Activated T-cell treated with anti-CD3 and anti-CD28 coated beads, Interleukin-2, amount 50 U/mL, for 24 hours (primary cell): ENCODE results near the gene GRB10.

ENCODE experiments used
- DNase-seq: peaks from one replicate; pipeline ENCODE4 v3.0.0-alpha.2; 2020
- H3K27ac Mint-ChIP-seq: 2 replicates; pipeline ENCODE4 v1.8.0; 2020; ENCODE audit warnings: mild to moderate bottlenecking, mixed read lengths
- H3K27me3 Mint-ChIP-seq: 2 replicates; pipeline ENCODE4 v1.8.0; 2020; ENCODE audit warnings: mixed read lengths
- H3K36me3 Mint-ChIP-seq: 2 replicates; pipeline ENCODE4 v1.8.0; 2020; ENCODE audit warnings: low read depth, mixed read lengths
- H3K4me1 Mint-ChIP-seq: 2 replicates; pipeline ENCODE4 v1.8.0; 2020; ENCODE audit warnings: low read depth, mixed read lengths
- H3K4me3 Mint-ChIP-seq: 2 replicates; pipeline ENCODE4 v1.8.0; 2020; ENCODE audit warnings: mild to moderate bottlenecking, moderate library complexity, mixed read lengths
- H3K9me3 Mint-ChIP-seq: 2 replicates; pipeline ENCODE4 v1.8.0; 2020; ENCODE audit warnings: mixed read lengths

Gene GRB10

DNA sequence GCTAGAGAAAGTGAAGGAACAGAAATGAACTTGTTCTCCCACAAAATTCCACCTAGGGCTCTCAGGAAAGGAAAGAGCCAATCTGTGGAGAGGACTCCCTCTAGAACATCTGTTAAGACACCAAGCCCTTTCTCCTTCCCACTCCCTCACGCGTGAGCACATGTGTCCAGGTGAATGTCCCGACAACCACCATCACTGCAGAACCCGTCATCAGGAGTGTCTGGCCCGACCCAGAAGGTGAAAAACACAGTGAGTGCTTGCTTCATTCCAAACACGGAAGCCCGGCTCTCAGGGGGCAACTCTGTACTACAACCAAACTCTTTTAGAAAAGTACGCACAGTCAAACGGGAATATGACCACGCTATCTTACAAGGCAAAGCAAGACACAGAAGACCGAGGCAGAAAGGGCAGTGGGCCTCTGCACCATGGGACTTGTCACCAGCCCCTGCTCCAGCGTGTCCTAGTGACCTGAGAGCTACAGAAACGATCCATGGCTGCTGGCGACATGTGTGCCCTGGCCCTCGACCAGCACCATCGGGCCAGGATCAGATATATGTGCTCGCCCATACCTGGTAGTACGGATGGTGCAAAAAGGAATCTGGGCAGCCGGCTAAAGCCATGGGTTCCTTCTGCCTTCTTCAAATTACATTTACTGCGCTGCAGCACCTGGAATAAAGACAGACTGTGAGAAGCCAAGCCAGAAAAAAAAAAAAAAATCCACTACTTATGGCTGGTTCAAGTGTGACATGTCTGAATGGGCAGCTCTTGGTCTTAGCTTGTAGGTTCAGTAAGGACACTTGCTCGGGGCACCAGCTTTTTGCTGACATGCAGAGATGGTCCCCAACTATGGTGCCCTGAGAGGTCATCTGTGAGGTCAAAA is 50.8 kb downstream of the GRB10 start:
- H3K27me3 Mint-ChIP-seq: no peaks in the 10 kb centered on the region

DNA sequence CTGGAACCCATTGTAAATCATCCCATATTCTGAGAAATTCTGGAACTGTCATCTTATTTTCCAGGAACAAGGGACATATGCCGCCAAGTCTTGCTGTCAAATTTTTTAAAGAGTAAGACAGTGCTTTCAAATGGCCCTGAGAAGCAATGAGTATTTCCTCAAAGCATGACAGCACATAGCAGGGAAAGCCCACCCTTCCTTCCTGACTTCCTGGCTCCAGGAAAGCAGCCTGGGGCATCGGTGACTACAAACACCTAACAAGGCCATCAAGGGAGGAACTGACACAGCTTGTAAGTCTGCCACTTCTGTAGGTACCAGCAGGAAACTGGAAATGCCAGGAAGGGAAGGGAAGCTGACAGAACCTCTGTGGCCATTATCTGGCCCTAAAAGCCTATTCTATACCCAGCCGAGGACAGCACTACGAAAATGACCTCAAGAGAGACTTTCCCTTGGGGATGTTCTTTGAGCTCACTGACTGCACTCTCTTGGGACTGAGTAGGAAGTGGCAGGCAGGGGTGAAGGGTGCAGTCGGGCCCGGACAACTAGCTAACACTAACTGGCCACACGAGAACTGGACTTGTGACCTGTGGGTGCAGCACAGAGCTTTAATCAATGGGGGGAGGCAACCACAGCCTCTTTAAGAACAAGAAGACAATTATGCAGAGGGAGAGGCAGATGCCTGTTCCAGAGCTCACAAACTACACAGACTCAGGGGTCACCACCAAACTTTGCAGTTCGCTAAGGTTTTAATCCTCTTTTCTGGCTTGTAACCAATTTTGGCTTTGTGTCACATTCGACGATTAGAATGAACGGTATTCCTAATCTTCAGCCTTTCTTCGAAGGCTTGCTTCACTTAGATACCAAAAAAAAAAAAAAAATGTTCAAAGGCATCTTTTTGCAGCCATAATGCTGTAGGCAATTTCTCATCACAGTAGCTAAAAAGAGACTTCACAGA is 52.0 kb downstream of the GRB10 start:
- Mint-ChIP-seq H3K27ac (no peak overlapping the region), H3K4me1 (peaks cover 9% of the 10 kb centered on the region), H3K9me3 (no peaks in the 10 kb centered on the region), H3K27me3 (no peaks in the 10 kb centered on the region), H3K4me3 (no peak overlapping the region), H3K36me3 (peaks cover 2% of the 10 kb centered on the region)
- DNase-seq: no peak

More for the DNA sequence above, 50.8 kb downstream of the GRB10 start:
- peaks cover 9% of the 10 kb centered on the region for H3K4me1 Mint-ChIP-seq
- H3K36me3 Mint-ChIP-seq: peaks cover 2% of the 10 kb centered on the region
- H3K9me3 Mint-ChIP-seq: no peaks in the 10 kb centered on the region
- H3K27ac Mint-ChIP-seq: no peak overlapping the region
- DNase-seq: no peak
- H3K4me3 Mint-ChIP-seq: no peak overlapping the region

DNA sequence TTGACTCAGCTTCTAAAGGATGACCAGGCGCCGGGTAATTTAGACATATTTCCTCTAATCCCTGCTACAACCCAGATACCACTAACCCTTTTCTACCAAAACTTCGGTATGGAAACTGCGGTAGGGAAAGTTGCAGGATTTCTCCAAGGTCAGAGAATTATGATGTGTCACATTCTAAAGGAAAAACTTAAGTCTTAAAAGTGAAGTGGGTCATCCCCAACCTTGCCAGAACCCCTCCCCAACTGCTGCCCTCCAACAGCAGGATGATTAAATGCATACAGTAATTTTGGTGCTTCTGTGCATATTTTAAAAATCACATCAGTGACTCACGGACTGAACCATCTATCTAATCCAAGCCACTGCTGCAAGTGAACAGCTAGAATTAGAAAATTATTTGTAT is 52.7 kb downstream of the GRB10 start:
- H3K27ac Mint-ChIP-seq: no peak overlapping the region
- no peaks in the 10 kb centered on the region for H3K27me3 Mint-ChIP-seq
- peaks cover 2% of the 10 kb centered on the region for H3K36me3 Mint-ChIP-seq
- no peak overlapping the region for H3K4me3 Mint-ChIP-seq
- no peaks in the 10 kb centered on the region for H3K9me3 Mint-ChIP-seq
- no peak for DNase-seq
- H3K4me1 Mint-ChIP-seq: peaks cover 9% of the 10 kb centered on the region

DNA sequence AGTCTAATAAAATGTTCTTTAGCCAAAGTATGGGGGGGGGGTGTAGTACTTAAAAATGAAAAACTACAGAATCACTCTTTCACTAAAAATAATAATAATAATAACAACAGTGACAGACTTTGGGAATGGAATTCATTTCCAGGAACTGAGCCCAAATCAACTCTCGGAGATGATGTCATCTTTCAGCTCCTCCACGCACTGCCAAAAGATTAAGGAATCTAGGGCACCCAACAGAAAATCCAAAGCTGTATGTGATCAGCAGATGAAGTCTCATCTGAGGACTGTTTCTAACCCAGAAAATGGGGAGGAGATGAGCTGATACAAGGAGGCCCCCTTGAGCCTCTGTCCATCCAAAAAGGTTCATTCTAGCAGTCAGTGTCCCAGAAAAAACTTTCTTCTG is 54.5 kb downstream of the GRB10 start:
- no peak for DNase-seq

DNA sequence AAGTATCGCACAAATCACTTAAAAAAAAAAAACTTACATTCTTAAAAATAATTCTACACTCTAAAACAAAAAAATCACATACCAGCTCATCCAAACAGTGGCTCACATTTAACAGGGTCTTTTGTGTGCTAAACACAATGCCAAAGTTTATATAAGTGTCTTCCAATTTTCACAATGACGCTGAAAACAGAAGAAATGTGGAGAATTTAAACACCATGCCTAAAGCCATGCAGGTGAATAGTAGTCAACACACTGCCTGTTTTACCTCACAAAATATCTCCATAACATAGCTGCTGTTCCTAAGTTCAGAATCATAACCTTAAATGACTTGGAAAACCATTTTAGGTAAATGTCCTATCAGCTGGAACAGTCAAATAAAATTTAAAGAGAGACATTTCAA is 55.0 kb downstream of the GRB10 start:
- no peak for DNase-seq
- Mint-ChIP-seq H3K36me3 (peaks cover 2% of the 10 kb centered on the region), H3K4me1 (peaks cover 13% of the 10 kb centered on the region), H3K9me3 (no peaks in the 10 kb centered on the region), H3K27ac (no peak overlapping the region), H3K4me3 (no peak overlapping the region), H3K27me3 (no peaks in the 10 kb centered on the region)

More for the DNA sequence above, 54.5 kb downstream of the GRB10 start:
- Mint-ChIP-seq H3K4me1 (peaks cover 13% of the 10 kb centered on the region), H3K27ac (no peak overlapping the region), H3K4me3 (no peak overlapping the region), H3K27me3 (no peaks in the 10 kb centered on the region), H3K9me3 (no peaks in the 10 kb centered on the region), H3K36me3 (peaks cover 2% of the 10 kb centered on the region)

DNA sequence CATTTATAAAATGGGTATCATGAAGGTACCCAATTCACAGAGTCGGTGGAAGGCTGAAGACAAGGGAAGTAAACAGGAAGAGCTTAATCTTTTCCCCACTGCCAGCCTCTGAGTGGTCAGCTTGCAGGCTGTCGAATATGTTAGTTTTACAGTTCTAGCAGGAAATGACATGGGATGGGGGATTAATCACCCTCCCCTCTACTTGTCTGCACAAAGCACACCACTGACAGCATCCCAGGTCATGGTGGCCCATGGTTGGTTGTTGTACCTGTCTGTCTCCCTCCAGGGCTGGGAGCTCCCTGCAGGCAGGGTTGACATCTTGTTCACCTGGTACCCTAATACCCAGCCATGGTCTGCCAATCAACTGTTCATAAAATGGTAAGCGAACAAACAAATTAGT is 55.6 kb downstream of the GRB10 start:
- peaks cover 2% of the 10 kb centered on the region for H3K36me3 Mint-ChIP-seq
- H3K4me3 Mint-ChIP-seq: no peak overlapping the region
- H3K27me3 Mint-ChIP-seq: no peaks in the 10 kb centered on the region
- H3K4me1 Mint-ChIP-seq: peaks cover 13% of the 10 kb centered on the region
- H3K9me3 Mint-ChIP-seq: no peaks in the 10 kb centered on the region
- no peak for DNase-seq
- no peak overlapping the region for H3K27ac Mint-ChIP-seq

DNA sequence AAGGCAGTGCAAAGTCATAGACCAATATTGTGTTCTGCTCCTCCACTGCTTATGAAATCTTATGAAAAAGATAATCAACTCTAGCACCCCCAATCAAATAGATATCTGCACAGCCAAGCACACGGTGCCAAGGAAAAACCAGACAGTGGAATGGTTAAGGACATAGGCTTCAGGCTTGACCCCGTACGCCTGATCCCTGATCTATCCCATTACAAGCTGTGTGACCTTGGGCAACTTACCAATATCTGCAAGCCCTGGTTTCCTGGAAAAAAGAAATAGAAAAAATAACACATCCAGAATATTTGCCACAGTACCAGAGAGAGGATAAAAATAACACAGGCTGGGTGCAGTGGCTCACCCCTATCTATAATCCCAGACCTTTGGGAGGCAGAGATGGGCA is 56.9 kb downstream of the GRB10 start:
- Mint-ChIP-seq H3K4me1 (peaks cover 13% of the 10 kb centered on the region), H3K27me3 (no peaks in the 10 kb centered on the region), H3K36me3 (no peaks in the 10 kb centered on the region), H3K9me3 (no peaks in the 10 kb centered on the region), H3K27ac (no peak overlapping the region), H3K4me3 (no peak overlapping the region)
- no peak for DNase-seq

DNA sequence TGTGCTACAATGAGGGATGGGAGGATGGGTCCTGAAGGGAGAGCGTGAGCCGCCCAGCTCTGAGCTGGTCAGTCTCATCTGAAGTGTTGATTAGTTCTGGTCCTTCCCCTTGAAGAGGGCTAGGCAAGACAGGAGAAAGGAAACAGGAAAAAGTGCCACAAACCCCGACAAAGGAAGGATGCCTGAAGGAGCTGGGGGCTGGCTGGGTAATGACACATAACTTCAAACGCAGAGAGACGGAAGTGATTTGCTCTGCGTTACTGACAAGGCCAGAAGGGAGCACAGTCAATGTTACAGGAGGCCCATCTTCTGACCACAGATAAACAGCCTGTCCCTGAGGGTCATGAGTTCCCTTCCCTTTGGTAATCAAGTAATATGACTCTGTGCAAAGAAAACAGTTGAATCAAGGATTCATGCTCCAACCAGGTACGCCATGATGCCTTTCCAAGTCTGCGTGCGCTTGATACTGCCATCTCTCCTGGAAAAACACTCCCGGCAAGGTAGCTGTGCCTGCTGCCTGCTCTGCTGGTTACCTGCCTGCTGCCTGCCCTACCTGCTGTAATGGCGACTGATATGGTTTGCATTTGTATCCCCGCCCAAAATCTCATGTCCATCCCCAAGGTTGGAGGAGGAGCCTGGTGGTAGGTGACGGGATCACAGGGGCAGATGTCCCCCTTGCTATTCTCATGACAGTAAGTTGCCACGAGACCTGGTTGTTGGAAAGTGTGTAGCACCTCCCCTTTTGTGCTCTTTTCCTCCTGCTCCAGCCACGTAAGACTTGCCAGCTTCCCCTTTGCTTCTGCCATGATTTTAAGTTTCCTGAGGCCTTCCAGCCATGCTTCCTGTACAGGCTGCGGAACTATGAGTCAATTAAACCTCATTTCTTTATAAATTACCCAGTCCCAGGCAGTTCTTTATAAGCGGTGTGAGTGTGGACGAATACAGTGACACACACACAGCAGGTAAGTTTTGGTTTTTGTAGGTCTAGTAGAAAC is 57.9 kb downstream of the GRB10 start:
- no peaks in the 10 kb centered on the region for H3K36me3 Mint-ChIP-seq
- no peak overlapping the region for H3K4me3 Mint-ChIP-seq
- H3K9me3 Mint-ChIP-seq: no peaks in the 10 kb centered on the region
- DNase-seq: no peak
- no peak overlapping the region for H3K27ac Mint-ChIP-seq
- peaks cover 13% of the 10 kb centered on the region for H3K4me1 Mint-ChIP-seq
- H3K27me3 Mint-ChIP-seq: no peaks in the 10 kb centered on the region

DNA sequence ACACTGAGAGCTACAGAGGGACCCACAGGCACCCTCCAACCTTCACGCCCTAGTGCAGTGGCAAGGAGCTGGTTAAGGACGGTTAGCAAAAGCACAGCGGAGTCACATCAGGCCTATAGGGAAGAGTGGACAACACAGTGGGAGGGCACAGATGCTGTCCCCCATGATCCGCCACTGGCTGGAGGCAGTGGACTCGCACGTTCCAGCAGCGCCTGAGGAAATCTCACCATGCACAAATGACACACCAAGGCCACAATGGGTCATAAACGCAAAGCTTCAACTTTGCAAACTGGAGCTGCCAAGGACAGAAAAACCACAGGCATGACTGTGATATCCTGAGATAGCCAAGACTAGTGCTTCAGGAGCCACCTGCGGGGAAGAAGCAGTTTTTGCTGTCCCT is 58.8 kb downstream of the GRB10 start:
- Mint-ChIP-seq H3K27ac (no peak overlapping the region), H3K36me3 (no peaks in the 10 kb centered on the region), H3K4me3 (no peak overlapping the region), H3K4me1 (peaks cover 13% of the 10 kb centered on the region), H3K27me3 (no peaks in the 10 kb centered on the region), H3K9me3 (no peaks in the 10 kb centered on the region)
- no peak for DNase-seq

DNA sequence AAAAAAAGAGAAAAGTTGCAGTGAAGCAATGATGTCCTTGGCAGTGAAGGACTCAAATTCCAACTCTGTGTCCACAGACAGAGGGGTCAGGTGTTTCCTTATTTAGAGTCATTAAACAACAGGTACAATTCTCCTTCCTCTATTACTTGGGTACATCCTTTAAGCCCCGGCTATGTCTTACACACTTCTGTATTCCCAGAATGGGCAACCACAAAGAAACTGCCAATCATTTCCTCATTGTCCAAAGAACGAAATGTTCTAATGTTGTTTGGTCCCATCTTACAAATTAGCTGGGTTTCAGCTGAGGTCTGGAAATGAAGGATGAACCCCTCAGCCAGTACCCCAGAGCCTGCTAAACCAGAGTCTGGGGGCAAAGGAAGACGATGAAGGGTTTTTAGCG is 59.5 kb downstream of the GRB10 start:
- DNase-seq: no peak
- Mint-ChIP-seq H3K36me3 (no peaks in the 10 kb centered on the region), H3K9me3 (no peaks in the 10 kb centered on the region), H3K4me3 (no peak overlapping the region), H3K27me3 (no peaks in the 10 kb centered on the region), H3K4me1 (peaks cover 13% of the 10 kb centered on the region), H3K27ac (no peak overlapping the region)

DNA sequence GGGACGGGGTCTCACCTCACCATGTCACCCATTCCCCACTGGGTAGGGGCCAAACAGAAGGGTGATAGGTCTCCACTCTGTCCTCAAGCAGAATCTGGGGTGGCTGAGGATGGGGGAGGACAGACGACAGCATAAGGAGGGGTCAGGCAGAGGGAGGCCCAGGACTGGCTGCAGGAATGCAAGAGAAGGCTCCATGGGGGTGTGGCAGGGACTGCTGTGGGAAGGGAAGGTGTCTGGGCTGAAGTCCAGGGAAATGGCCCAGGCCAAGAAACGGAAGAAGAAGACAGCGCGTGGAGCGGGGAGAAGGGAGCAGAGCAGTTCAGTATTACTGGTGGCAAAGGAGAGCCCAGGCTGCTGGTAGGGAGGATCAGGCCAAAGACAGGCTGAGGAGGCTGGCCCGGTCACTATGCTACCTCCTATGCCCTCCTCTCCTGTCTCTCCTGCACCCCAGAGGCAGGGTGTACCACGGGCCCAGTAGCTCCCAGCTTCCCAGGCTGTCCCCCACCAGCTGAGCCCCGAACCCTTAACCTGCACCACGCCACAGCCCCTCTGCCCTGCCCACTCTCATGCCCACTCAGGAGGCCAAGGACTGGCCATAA is 60.9 kb downstream of the GRB10 start:
- Mint-ChIP-seq H3K27me3 (no peaks in the 10 kb centered on the region), H3K4me3 (no peak overlapping the region), H3K27ac (peak overlapping the region; percentile 7), H3K9me3 (no peaks in the 10 kb centered on the region), H3K36me3 (no peaks in the 10 kb centered on the region), H3K4me1 (peaks cover 13% of the 10 kb centered on the region)
- DNase-seq: no peak

DNA sequence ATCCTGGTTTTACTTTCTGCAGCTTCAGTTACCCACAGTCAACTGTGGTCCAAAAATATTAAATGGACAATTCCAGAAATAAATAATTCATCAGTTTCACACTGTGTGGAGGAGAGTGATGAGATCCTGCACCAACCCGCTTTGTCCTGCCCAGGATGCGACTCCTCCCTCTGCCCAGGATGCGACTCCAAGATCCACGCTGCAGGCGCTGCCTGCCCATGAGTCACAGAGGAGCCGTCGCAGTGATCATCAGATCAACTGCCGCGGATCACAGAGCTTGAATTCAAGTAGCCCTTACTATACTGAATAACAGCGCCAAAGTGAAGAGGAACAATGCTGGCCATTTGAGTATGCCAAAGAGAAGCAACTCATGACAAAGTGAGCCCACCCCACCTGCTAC is 61.5 kb downstream of the GRB10 start:
- Mint-ChIP-seq H3K36me3 (no peaks in the 10 kb centered on the region), H3K4me3 (no peak overlapping the region), H3K9me3 (no peaks in the 10 kb centered on the region), H3K27ac (no peak overlapping the region), H3K4me1 (peaks cover 13% of the 10 kb centered on the region), H3K27me3 (no peaks in the 10 kb centered on the region)
- DNase-seq: no peak

DNA sequence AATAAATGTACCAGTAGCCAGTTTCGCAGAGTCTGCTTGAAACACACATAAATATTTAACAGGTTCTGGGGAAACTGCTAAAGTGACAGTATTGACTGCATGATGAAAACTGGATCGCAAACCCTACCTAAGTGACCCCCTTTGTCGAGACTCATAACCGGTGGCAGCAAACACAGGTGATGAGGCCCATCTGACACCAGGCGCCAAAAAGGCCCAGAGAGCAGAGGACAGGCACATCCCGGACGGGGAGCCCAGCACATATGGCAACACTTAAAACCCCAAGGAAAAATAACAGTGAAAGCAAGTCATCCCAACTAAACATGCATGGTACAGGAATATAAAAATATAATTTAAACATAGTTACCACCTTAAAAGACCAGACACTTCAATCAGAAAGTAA is 62.4 kb downstream of the GRB10 start:
- no peak overlapping the region for H3K4me3 Mint-ChIP-seq
- no peaks in the 10 kb centered on the region for H3K36me3 Mint-ChIP-seq
- no peaks in the 10 kb centered on the region for H3K27me3 Mint-ChIP-seq
- H3K9me3 Mint-ChIP-seq: no peaks in the 10 kb centered on the region
- no peak overlapping the region for H3K27ac Mint-ChIP-seq
- H3K4me1 Mint-ChIP-seq: peaks cover 11% of the 10 kb centered on the region
- DNase-seq: no peak

DNA sequence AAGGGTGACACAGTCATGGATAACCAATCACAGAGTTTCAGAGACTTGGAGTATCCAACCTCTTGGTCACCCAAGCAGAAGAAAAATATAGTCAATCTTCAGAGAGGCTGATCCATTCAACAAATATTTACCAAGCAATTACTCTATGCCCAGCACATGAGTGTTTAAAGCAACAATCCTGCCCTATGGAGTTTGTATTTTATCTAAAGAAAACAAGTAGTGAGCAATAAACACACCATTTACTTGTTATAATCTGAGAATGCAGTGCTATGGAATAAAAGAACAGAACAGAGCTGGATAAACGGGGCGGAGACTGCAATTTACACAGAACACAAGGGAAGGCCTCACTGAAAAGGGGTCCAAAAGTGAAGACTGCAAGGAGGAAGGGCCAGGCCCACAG is 63.8 kb downstream of the GRB10 start:
- H3K4me1 Mint-ChIP-seq: peaks cover 5% of the 10 kb centered on the region
- H3K36me3 Mint-ChIP-seq: no peaks in the 10 kb centered on the region
- H3K27me3 Mint-ChIP-seq: no peaks in the 10 kb centered on the region
- DNase-seq: no peak
- H3K4me3 Mint-ChIP-seq: no peak overlapping the region
- no peaks in the 10 kb centered on the region for H3K9me3 Mint-ChIP-seq
- no peak overlapping the region for H3K27ac Mint-ChIP-seq
